Fibroblast of skin of right quadriceps (primary cell): ENCODE data around the gene LTN1.
"Not testable (repeated sequence)": the region's sequence is repeated elsewhere in the genome, so short reads cannot be mapped to it uniquely, and the experiment has no call there.

Experiments used
- DNase-seq: peaks from one replicate; pipeline ENCODE4 v3.0.0-alpha.2; 2013

Gene LTN1, protein sequence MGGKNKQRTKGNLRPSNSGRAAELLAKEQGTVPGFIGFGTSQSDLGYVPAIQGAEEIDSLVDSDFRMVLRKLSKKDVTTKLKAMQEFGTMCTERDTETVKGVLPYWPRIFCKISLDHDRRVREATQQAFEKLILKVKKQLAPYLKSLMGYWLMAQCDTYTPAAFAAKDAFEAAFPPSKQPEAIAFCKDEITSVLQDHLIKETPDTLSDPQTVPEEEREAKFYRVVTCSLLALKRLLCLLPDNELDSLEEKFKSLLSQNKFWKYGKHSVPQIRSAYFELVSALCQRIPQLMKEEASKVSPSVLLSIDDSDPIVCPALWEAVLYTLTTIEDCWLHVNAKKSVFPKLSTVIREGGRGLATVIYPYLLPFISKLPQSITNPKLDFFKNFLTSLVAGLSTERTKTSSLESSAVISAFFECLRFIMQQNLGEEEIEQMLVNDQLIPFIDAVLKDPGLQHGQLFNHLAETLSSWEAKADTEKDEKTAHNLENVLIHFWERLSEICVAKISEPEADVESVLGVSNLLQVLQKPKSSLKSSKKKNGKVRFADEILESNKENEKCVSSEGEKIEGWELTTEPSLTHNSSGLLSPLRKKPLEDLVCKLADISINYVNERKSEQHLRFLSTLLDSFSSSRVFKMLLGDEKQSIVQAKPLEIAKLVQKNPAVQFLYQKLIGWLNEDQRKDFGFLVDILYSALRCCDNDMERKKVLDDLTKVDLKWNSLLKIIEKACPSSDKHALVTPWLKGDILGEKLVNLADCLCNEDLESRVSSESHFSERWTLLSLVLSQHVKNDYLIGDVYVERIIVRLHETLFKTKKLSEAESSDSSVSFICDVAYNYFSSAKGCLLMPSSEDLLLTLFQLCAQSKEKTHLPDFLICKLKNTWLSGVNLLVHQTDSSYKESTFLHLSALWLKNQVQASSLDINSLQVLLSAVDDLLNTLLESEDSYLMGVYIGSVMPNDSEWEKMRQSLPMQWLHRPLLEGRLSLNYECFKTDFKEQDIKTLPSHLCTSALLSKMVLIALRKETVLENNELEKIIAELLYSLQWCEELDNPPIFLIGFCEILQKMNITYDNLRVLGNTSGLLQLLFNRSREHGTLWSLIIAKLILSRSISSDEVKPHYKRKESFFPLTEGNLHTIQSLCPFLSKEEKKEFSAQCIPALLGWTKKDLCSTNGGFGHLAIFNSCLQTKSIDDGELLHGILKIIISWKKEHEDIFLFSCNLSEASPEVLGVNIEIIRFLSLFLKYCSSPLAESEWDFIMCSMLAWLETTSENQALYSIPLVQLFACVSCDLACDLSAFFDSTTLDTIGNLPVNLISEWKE (N-terminal part only)

GRCh38 chr21:28992526-28993292 lies at the start of gene LTN1:
Gene LTN1 (minus strand): TSS chr21:28992877. CDS start chr21:28992805, 72 bp downstream.
- peak; percentile 100 for DNase-seq

DNA sequence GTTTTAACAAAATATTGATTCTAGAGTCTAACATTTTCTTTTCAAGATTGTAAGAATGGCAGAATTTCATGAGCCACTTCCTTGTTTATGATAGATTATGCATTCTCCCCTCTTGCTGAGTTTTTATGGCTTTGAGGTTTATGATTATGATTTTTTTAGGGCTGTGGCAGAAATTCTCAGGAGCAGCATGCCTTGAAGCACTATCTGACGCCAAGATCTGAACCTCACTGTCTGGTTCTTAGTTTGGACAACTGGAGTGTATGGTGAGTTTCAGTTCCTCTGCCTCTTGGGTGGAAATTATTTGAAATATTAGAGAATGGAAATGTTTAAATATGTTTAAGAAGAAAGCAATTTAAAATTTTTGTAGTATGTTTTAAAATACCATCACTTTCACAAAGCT lies 42.0 kb upstream of the LTN1 start:
- DNase-seq: no peak

GRCh38 chr21:29033871-29034270 lies 41.2 kb upstream of the LTN1 start:
- no peak for DNase-seq

DNA sequence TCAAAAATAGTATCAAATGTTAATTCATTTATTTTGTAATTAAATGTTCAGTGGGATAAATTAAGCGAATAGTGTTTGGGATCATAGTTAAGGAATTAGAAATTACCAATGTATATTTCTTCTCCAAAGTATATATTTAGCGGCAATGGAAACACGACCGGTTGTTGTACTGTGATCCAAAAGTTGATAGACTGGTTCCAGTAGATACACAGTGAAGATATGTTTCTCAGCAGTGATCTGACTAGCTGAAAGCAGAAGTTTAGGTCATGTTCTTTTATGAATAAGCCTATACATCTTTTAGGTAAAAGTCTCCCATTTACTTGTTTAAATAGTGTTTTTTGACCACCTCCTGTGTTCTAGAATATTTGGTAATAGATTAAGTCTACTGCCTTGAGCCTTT lies 40.6 kb upstream of the LTN1 start:
- DNase-seq: no peak

DNA sequence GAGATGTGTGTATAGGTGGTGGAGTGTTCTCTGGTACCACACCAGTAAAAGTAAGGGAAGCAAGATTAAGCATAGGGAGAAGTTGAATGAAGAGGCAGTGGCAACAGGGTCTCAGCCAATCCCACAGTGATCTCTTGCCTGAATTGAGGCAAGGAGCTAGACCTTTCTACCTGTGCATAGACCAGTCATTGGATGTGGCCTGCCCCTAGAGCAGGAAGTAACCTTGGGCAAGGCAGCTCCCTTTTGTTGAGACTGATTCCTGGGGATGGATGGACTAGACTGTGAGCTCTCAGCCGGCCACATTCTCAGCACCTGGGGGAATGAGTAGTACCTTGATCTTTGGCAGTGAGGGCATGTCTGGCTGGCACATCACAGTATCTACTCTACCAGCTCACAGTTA lies 38.2 kb upstream of the LTN1 start:
- no peak for DNase-seq

GRCh38 chr21:29029524-29029923 lies 36.8 kb upstream of the LTN1 start:
- DNase-seq: no peak

DNA sequence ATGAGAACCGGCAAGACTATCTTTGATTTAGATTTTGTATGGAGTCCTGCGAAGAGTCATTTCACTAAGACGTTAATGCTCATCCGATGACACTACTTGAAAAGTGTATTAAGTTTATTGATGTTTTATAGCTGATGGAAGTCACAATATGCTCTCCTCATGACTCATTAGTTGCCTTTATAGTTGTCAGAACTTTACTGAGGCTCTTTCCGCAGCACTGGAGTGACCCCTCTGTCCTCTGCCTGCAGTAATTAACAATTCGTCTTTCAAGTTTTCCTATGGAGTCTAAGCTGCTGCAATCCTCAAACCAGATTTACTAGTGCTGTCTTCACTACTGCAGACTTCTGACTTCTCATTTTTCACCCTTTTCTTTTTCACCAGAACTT lies 32.6 kb upstream of the LTN1 start:
- peak; percentile 6 for DNase-seq

- peak; percentile 99 for DNase-seq
Measured at GRCh38 chr21:29024474-29025327, 32.0 kb upstream of the LTN1 start, which contains the start of gene USP16. Gene USP16 (plus strand): TSS chr21:29024668. CDS start chr21:29027914, 3,246 bp downstream.

DNA sequence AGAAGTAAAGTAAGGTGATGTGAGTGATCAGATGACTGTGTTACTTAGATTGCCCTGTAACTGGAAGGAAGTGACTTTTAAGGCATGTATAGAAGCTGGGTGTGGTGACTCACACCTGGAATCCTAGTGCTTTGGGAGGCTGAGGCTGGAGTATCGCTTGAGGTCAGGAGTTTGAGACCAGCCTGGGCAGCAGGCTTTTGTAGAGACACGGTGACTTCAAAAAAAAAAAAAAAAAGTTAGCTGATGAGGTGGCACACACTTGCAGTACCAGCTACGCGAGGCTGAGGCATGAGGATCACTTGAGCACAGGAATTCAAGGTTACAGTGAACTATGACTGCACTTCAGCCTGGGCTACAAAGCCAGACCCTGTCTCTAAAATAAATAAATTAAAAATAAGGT lies 29.5 kb upstream of the LTN1 start:
- DNase-seq: no peak

- DNase-seq: peak; percentile 14
Measured at GRCh38 chr21:29018540-29018939, 25.9 kb upstream of the LTN1 start.

DNA sequence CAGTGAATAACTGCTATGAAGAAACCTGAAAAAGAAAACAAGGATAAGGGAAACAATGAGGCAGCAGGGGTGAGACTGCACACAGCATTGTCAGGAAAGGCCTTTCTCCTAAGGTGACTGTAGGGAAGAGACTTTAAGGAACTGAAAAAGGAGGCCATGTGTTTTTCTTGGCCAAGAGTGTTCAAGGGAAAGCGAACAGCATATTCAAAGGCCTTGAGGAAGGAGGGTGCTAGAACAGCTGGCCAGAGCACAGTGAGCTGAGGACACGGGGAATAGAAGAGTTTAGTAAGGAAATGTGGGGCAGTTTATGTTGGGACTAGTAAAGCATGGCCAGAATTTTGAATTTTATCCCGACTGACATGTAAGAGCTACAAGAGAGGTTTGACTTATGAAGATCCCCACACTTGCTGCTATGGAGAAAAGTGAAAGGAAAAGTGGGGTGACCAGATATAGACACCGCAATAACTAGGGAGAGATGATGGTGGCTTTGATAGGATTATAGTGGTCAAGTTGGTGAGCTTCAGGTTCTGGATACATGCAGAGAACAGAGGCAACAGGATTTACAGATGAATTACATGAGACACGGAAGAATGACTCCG lies 25.1 kb upstream of the LTN1 start:
- no peak for DNase-seq

- not testable (repeated sequence) for DNase-seq
Measured at GRCh38 chr21:29011236-29011635, 18.6 kb upstream of the LTN1 start.

GRCh38 chr21:29008367-29008766 lies 15.7 kb upstream of the LTN1 start:
- DNase-seq: no peak

GRCh38 chr21:29007810-29008209 lies 15.1 kb upstream of the LTN1 start:
- DNase-seq: no peak

GRCh38 chr21:29007135-29007534 lies 14.5 kb upstream of the LTN1 start:
- DNase-seq: no peak

DNA sequence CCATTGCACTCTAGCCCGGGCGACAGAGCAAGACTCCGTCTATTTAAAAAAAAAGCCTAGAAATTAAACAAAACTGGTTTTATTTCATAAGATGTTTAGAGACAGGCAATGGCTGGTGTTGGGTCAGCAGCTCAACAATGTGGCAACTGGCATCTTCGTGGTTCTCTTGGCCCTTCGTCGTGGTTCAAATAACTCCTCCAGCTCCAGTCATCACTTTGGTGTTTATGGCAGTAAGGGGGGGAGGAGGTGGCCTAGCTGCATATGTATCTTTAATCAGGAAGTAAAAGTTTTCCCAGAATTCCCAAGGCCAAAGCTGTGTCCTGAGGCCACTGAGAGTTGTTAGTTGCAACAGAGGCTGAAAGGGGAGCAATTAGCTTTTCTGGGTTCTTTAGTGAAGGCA lies 13.0 kb upstream of the LTN1 start:
- DNase-seq: peak; percentile 33

- DNase-seq: peak; percentile 95
Measured at GRCh38 chr21:29002442-29003144, 9.9 kb upstream of the LTN1 start.

DNA sequence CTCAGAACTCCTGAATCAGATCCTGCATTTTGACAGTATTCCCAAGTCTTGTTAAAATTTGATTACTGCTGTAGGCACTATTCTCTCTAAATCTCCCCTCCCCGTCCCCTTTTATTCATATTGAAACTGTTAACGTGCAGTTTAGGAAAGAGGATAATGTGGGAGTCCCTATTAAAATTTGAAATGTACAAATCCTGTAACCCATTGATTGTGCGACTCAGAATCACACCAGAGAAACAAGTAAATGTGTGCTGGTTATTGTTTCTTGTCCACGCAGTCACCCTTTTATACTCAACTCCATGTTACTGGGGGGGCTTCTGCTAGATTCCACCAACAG lies 584 bp upstream of the LTN1 start:
- DNase-seq: no peak

- DNase-seq: no peak
Measured at GRCh38 chr21:28991861-28992525, 684 bp downstream of the LTN1 start.

DNA sequence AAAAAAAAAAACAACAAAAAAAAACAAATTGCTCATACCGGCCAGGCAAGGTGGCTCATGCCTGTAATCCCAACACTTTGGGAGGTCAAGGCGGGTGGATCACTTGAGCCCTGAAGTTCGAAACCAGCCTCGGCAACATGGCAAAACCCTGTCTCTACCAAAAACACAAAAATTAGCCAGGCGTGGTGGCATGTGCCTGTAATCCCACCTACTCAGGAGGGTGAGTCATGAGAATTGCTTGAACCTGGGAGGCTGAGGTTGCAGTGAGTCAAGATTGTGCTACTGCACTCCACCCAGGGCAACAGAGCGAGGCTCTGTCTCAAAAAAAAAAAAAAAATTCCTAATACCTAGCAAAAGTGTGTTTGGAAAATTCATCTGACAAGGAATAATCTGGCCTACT lies 4.5 kb downstream of the LTN1 start:
- DNase-seq: peak; percentile 9
